GM12891 (cell line): ENCODE results near the gene CERS3.

ENCODE experiments used
- POLR2A ChIP-seq: IDR thresholded peaks from 2 replicates; pipeline ENCODE4 v1.6.1; 2011; ENCODE audit warnings: low read depth, low read length, control low read depth
- POLR2AphosphoS5 ChIP-seq: IDR thresholded peaks from 2 replicates; pipeline ENCODE4 v1.6.1; 2011; ENCODE audit warnings: low read depth, low read length, control low read depth
- POU2F2 ChIP-seq: IDR thresholded peaks from 2 replicates; pipeline ENCODE4 v1.6.1; 2011; ENCODE audit warnings: low read depth, mild to moderate bottlenecking, control low read depth, low read length, moderate library complexity
- TAF1 ChIP-seq: IDR thresholded peaks from 2 replicates; pipeline ENCODE4 v1.6.1; 2011; ENCODE audit warnings: low read depth, low read length, control low read depth

DNA sequence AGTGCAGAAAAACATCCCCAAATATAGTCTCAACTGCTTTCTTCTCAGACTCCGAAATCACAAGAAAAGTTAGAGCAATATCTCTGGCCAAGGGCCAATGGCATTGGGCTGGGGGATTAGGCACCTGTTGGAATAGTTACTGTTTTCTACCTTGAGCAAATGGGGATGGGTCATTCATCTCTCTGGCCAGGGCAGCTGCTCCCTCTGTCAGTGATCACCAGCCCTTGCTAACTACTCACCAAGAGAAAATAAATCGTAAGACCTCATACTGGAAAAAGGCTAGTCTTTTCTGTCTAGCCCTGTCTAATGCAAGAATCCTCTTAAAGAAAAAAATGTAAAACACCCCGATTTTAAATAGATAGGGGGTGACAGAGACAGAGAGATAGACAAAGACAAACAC is 10.9 kb downstream of the CERS3 start:
- no peak for TF ChIP-seq POLR2AphosphoS5
- no peak for TF ChIP-seq POLR2A
- no peak for TF ChIP-seq POU2F2
- no peak for TF ChIP-seq TAF1
